ENCODE data around the gene CD44. TPM values are rescaled to one million over a fixed set of nuclear protein-coding genes. Genes with fewer than 3 reads are reported as not detected.

Gene CD44
- total RNA-seq, 3 donors from 2014 or later (not counting 1 experiment from before 2014, with no cell fraction given), result 354 to 638 (median 490) TPM

- H3K27me3 Mint-ChIP-seq (ENCODE audit: low read depth in 2 of 2), result no peaks in the 10 kb centered on the region
- DNase-seq (peak in 1 of 2 donors; percentile 65), ATAC-seq (no peak)
- H3K9me3 Mint-ChIP-seq, result no peaks in the 10 kb centered on the region
- no peak overlapping the region for H3K4me3 ChIP-seq (ENCODE audit: low read length)
- peaks cover 80% of the 10 kb centered on the region for H3K4me1 ChIP-seq (ENCODE audit: control insufficient read depth, insufficient read depth, low read length)
- no peaks in the 10 kb centered on the region for H3K27me3 ChIP-seq (ENCODE audit: control insufficient read depth, insufficient read depth, low read length)
- WGBS (ENCODE audit: insufficient coverage), result 27% methylated on average over 6 of the region's 7 CpGs
- no peaks in the 10 kb centered on the region for H3K36me3 Mint-ChIP-seq
- peak overlapping the region; percentile 80 for H3K27ac ChIP-seq (ENCODE audit: low read length)
- H3K27ac Mint-ChIP-seq, result peak overlapping the region; percentile 86 to 88
- no peaks in the 10 kb centered on the region for H3K9me3 ChIP-seq (ENCODE audit: control insufficient read depth, insufficient read depth, low read length)
- peak overlapping the region; percentile 83 for H3K4me3 Mint-ChIP-seq
- no peak for TF ChIP-seq CTCF (IDR thresholded peaks at IDR 0.05)
- peaks cover 88 to 91% of the 10 kb centered on the region in 2 donors for H3K4me1 Mint-ChIP-seq
- H3K36me3 ChIP-seq (ENCODE audit: control insufficient read depth, insufficient read depth, low read length), result peaks cover 8% of the 10 kb centered on the region
- intact Hi-C loops (cut with micrococcal nuclease), result no loop called here
Observed at GRCh38 chr11:35146074-35146521, 7.1 kb downstream of the CD44 start.

- Mint-ChIP-seq H3K4me3 (peak overlapping the region; percentile 83), H3K9me3 (no peaks in the 10 kb centered on the region), H3K27ac (peak overlapping the region; percentile 86 to 88), H3K27me3 (ENCODE audit: low read depth in 2 of 2) (no peaks in the 10 kb centered on the region), H3K4me1 (peaks cover 88 to 91% of the 10 kb centered on the region in 2 donors), H3K36me3 (no peaks in the 10 kb centered on the region)
- ATAC-seq (peak in 1 of 3 donors; percentile 6), DNase-seq (peak in 1 of 2 donors; percentile 25)
- 88% methylated on average over 2 of the region's 2 CpGs for WGBS (ENCODE audit: insufficient coverage)
- peaks cover 8% of the 10 kb centered on the region for H3K36me3 ChIP-seq (ENCODE audit: control insufficient read depth, insufficient read depth, low read length)
- peaks cover 79% of the 10 kb centered on the region for H3K4me1 ChIP-seq (ENCODE audit: control insufficient read depth, insufficient read depth, low read length)
- H3K27ac ChIP-seq (ENCODE audit: low read length), result no peak overlapping the region
- no peak overlapping the region for H3K4me3 ChIP-seq (ENCODE audit: low read length)
- intact Hi-C loops (cut with micrococcal nuclease), result no loop called here
- TF ChIP-seq CTCF (IDR thresholded peaks at IDR 0.05), result no peak
- H3K9me3 ChIP-seq (ENCODE audit: control insufficient read depth, insufficient read depth, low read length), result no peaks in the 10 kb centered on the region
- no peaks in the 10 kb centered on the region for H3K27me3 ChIP-seq (ENCODE audit: control insufficient read depth, insufficient read depth, low read length)
Observed at GRCh38 chr11:35146711-35147110, 7.7 kb downstream of the CD44 start.

- no peaks in the 10 kb centered on the region for H3K27me3 Mint-ChIP-seq (ENCODE audit: low read depth in 2 of 2)
- no peak overlapping the region for H3K27ac ChIP-seq (ENCODE audit: low read length)
- no peaks in the 10 kb centered on the region for H3K36me3 Mint-ChIP-seq
- H3K4me1 Mint-ChIP-seq, result peaks cover 88 to 91% of the 10 kb centered on the region in 2 donors
- H3K27me3 ChIP-seq (ENCODE audit: control insufficient read depth, insufficient read depth, low read length), result no peaks in the 10 kb centered on the region
- H3K4me3 Mint-ChIP-seq, result no peak overlapping the region
- 100% methylated on average over 1 of the region's 1 CpG for WGBS (ENCODE audit: insufficient coverage)
- no peaks in the 10 kb centered on the region for H3K9me3 ChIP-seq (ENCODE audit: control insufficient read depth, insufficient read depth, low read length)
- no peak overlapping the region for H3K4me3 ChIP-seq (ENCODE audit: low read length)
- peaks cover 80% of the 10 kb centered on the region for H3K4me1 ChIP-seq (ENCODE audit: control insufficient read depth, insufficient read depth, low read length)
- intact Hi-C loops (cut with micrococcal nuclease), result no loop called here
- H3K27ac Mint-ChIP-seq, result peak overlapping the region; percentile 86 to 88
- ATAC-seq (no peak), DNase-seq (no peak)
- no peak for TF ChIP-seq CTCF (IDR thresholded peaks at IDR 0.05)
- H3K9me3 Mint-ChIP-seq, result no peaks in the 10 kb centered on the region
- peaks cover 8% of the 10 kb centered on the region for H3K36me3 ChIP-seq (ENCODE audit: control insufficient read depth, insufficient read depth, low read length)
Observed at GRCh38 chr11:35147235-35147634, 8.3 kb downstream of the CD44 start.

All from natural killer cell (primary cell).